Measurements from ENCODE around the gene MS4A3.

- no peak for TF ChIP-seq EZH2 (IDR thresholded peaks at IDR 0.05; ENCODE audit: insufficient read depth, poor library complexity, severe bottlenecking)
- TF ChIP-seq EZH2phosphoT487 (IDR thresholded peaks at IDR 0.05; ENCODE audit: insufficient read depth, low read depth): no peak
Measured at GRCh38 chr11:60111793-60112192, 55.3 kb downstream of the MS4A3 start.

Measured in GM23248 (cell line).